CD4-positive, alpha-beta T cell treated with Interferon alpha-2 for 1 hour (primary cell): ENCODE results near the gene FRMD5.
A peak's percentile ranks its signal among the peaks of the same experiment; 100 is the strongest.
"Not testable (repeated sequence)": the region's sequence is repeated elsewhere in the genome, so short reads cannot be mapped to it uniquely, and the experiment has no call there.

Experiments used
- DNase-seq, 2 donors: peaks; one replicate each; pipeline ENCODE4 v3.0.0-alpha.2; 2020 to 2022

Gene FRMD5

DNA sequence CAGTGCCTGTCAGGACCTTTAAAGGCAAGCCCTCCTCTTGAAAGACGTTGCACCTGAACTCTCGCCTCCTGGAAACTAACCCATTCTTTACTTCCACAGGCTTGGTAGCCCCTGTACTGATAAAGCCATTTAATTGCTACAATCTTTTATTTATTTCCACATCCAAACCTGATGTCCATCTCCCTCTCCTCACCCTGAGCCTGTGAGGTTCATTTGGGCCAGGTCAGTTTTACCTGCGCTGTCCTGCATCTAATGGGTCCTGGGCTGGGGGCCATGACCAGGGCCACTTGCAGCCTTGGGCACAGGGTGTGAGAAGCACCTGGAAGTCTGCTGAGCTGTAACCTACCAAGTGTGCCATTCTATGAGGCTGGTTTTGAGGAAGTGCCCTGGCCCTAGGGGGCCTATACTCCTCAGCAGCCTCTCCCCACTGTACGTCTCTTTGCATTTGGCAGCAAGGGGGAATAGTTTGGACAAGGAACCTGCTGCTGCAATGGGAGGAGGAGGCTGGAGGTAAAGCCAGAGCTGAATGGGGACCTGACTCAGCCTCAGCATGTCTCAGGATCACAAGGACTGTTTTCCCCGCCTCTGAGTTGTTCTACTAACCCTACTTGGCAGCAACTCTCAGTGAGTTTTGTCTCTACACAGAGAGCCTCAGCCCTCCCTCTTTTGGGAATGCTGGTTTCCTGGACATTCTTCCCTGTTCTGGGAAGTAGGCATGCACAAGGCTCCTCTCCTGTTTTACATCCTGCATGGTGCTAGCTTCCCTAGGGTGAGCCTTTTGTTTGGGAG lies 314.5 kb downstream of the FRMD5 start:
- DNase-seq = no peak

DNA sequence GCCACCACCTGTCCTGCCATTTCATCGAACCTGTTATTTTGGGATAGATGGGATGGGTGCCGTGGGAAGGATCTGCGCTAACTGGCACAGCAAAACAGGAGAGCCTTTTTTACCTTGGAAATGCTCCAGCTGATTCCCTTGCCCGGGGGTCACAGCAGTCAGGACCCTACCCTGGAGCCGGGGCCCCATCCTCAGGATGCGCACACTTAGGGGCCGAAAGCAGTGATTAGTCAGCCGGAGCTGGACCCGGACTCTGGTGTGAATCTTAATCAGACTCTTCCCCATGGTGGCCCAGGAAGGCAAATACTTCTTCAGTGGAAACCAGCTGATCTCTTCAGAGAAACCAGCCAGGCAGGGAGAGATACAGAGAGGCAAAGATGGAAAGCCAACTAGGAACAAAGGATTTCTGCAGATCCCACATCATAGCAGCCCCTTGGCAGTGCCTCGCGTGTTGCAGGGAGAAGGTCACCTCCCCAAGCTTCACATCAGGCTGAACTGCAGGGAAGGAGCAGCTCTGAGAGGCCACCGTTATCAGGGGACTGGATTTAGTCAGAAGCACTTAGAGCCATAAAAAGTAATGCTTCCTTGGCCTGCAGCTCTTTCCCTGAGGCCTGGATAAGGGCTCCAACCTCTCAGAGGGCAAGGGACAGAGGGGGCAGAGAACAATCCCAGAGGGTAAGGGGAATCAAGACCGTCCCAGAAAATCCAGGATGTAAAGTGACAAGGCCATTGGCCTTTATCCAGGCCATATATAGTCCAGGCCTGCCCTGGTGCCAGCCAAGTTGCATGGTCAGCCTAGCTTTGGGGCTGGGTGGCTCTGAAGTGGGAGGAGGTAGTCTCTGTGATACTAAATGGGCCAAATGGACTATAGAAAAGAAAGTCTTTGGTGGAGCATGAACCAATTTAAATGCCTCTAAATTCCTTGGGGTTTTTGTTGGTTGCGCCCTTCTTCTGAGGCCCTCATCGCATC lies 315.4 kb downstream of the FRMD5 start:
- no peak for DNase-seq

DNA sequence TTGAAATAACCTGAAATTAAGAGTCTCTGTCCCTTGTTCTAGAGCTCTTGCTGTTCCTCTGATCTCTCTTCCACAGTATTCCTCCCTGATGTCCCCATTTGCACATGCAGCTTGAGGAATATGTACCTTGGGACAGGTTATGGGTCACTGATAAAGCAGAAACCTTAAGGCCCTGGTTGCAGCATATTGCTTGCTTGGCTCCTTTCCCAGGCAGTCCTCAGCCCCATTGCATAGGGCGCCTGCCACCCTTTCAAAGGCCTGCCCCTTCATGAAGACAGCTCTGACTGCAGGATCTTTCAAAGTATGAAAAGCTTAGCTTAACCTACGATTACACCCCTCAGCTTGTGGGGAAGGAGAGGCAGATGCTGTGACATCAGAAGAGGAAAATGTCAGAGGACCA lies 316.6 kb downstream of the FRMD5 start:
- no peak for DNase-seq

DNA sequence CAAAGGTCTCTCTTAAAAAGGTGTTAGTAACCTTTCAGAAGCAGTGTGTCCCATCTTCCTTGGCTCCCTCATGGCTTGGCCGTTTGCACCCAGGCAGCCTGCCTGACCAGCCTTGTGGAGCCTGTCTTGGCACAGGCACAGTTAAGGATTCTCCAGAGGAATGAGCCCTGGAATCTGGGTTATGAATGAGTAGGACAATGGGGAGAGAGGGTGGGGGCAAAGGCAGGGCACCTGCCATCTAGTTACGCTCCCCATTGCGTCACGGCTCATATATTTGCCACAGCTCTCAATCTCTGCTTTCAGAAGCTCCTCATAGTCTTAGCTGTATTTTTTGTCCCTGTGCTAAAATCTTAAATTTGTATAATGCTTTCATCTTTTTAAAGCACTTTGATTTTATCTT lies 317.7 kb downstream of the FRMD5 start:
- no peak for DNase-seq

DNA sequence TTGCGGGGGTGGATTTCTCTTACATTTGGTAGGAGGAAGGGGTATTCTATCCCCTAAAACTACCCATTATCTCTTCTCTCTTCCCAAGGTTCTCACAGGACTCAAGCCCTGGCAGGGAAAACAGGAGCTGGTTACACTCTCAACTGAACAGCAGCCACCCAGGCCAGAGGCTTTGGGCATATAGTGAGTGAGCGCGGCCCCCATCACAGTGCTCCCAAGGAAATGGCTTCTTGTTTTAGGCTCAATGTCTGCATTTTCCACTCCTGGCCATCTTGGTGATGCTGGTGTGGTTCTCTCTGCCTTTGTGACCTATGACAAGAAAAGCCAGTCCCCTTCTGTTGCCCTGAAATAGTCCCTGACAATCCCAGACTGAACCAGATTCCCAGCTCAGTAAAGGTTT lies 318.2 kb downstream of the FRMD5 start:
- DNase-seq = no peak

DNA sequence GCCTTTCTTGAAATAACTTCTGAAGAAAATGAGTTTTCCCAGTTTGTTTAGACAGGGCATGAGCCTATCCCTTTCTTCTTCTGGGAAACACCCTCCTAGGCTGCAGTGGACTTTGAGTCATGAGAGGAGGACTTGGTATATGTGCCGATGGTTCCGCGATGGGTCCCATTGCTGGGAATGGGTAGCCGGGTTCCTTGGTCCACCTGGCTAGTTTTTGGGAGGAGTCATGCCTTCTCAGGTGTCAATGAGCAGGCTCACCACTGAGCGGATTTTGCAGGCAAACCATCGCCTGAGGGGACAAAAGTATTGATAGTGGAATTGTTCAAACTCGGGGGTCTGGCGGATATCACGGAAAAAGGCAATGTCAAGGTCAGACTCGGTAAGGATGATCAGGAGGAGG lies 321.4 kb downstream of the FRMD5 start:
- no peak for DNase-seq

DNA sequence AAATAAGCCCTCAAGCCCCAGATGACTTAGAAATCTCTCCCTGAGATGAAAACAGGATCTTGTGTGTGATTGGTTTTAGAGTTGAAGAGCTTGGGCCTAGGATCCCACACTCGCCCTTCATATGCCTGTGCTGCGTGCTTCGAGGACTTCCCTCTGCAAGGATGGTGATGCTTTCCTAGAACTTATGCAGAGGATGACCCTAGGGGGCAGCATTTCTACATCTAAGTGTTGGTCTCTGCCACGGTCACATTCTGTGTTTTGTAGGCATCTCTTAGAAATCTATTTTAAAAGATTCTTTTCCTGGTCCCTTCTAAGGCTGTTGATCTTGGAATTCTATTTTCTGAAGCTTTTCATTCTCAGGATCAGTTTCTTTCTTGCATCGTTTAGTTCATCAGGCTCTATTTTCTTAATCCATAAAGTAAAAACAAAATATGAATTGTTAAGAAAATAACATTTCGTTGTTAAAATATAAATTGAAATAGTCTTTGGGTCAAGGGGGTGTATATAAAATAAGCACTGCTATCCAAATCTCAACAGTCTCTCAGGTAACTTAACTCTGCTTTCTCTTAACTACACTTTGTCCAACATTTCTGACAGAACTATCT lies 322.6 kb downstream of the FRMD5 start:
- peak in 1 of 2 donors; percentile 30 for DNase-seq

DNA sequence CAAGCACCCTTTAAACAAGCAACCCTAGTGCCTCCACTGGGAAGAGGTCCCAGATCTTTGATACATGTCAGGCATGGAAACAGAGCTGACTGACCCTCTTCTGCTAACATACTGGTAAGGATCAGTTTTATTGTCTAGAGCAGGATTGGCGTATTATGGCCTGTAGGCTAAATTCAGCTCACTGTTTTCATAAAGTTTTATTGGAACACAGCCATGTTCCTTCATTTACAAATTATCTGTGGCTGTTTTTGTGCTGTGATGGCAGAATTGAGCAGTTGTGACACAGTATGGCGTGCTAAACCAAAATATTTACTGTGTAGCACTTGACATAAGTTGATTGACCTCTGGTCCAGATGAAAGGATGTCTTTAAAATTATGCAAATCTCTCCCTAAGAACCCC lies 323.2 kb downstream of the FRMD5 start:
- no peak for DNase-seq

DNA sequence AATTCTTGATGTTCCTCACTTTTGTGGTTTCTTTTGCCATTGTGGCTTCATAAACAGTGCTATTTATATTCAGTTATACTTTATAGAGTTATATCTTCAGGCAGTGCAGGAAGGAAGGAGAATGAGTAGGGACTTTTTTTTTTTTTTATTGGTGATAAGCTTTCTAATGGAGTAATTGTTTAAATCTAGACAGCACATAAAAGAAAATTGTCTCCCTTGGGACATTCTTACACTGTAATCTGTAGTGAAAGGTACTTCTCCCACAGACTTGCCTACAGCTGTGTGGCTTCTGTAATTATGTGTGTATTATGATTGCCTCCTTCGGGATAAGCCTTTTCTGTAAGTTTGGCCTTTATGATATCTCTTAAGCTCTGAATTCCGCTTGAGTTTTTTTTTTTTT lies 326.7 kb downstream of the FRMD5 start:
- DNase-seq = no peak

DNA sequence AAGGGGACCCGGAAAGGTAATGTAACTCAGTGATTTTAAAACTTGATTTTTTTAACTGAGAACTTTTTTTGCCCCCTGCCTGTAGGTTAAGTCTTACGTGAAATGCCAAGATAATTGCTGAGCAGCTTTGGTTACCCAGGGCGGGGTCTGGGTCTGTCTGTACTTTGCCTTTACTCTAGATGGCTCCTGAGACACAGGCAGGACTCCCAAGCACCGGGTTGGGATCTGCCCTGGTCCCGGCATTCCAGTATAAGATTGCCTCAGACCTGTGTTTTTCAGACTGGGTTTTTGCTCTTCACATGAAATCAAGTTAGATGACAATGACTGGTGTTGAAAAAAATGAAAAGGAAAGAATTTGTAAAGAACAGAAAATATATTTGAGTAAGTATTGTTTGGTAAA lies 328.0 kb downstream of the FRMD5 start:
- no peak for DNase-seq

DNA sequence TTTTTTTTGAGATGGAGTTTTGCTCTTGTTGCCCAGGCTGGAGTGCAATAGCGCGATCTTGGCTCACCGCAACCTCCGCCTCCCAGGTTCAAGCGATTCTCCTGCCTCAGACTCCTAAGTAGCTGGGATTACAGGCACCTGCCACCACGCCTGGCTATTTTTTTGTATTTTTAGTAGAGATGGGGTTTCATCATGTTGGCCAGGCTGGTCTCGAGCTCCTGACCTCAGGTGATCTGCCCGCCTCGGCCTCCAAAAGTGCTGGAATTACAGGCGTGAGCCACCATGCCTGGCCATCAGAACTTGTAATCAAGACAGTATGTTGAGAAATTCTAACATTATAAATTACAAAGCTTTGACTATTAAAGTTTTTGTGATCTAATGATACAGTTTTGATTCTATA lies 328.4 kb downstream of the FRMD5 start:
- DNase-seq = not testable (repeated sequence)

DNA sequence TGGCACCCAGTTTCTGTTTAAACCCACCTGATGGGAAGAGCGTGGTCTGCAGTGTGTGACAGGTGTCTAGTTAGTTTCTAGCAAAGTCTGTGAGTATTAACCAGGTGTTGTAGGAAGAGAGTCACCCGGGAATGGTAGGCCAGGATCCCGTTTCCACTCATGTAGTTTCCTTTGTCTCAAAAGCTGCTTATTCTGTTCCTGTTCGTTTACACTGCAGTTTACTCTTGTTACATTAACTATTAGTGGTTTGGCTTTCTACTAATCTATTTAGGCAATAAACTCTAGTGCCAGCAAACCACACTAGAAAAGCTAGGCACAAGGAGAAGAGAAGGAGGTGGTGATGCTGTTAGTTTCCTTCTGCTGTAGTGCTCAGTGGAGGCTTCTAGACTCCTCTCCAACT lies 335.5 kb downstream of the FRMD5 start:
- DNase-seq = no peak

DNA sequence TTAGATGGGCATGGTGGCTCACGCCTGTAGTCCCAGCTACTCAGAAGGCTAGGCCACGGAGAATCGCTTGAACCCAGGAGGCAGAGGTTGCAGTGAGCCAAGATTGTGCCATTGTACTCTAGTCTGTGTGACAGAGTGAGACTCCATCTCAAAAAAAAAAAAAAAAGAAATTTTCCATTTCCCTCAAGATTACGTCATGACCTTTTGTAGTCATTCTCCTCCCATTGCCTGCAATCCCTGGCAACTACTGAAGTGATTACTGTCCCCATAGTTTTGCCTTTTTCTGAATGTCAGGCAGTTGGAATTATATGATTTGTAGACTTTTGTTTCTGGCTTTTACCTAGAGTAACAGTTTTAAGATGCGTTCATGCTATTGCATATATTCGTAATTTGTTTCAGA lies 340.3 kb downstream of the FRMD5 start:
- DNase-seq = no peak

DNA sequence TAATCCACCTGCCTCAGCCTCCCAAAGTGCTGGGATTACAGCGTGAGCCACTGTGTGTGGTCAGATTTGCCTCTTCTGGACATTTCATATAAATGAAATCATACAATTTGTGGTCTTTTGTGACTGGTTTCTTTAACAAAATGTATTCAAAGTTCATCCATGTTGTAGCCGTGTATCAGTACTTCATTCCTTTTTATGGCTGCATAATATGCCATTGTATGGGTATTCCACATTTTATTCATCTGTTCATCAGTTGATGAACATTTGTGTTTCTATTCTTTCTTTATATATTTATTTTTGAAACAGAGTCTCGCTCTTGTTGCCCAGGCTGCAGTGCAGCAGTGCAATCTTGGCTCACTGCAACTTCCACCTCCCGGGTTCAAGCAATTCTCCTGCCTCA lies 342.5 kb downstream of the FRMD5 start:
- no peak for DNase-seq

DNA sequence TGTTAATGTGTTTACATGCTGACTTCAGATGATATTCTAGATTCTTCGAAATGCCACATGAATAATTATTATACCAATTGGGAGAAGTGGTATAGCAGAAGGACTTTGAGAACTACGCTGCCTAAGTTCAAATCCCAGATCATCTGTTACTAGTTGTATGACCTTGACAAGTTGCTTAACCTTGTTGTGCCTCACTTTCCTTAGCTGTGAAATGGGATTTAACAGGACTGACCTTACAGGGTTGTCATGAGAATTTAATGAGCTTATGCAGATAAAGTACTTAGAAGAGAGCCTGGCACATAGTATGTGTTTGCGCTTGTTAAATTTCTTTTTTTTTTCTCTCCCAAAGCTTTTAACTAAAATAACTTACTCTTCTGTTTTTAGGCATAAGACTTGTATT lies 343.8 kb downstream of the FRMD5 start:
- DNase-seq = no peak

DNA sequence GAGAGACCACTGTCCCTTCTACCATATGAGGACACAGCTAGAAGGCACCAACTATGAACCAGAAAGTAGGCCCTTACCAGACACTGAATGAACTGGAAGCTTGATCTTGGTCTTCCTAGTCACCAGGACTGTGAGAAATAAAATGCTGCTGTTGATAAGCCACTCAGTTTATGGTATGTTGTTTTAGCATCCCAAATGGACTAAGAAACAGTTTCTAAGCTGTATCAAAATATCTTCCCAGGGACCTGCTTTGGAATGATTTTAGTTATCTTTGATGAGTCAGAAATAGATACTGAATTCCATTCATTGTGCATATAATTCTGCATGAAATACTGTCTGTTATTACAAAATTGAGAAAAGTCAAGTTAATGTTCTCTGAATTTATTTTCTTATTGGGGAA lies 349.6 kb downstream of the FRMD5 start:
- no peak for DNase-seq

DNA sequence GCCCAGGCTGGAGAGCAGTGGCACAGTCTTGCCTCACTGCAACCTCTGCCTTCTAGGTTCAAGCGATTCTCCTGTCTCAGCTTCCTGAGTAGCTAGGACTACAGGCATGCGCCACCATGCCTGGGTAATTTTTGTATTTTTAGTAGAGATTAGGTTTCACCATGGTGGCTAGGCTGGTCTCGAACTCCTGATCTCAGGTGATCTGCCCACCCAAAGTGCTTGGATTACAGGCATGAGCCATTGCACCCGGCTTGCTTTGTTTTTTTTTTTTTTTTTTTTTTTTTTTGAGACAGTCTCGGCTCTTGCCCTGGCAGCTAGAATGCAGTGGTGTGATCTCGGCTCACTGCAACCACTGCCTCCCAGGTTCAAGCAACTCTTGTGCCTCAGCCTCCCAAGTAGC lies 362.6 kb downstream of the FRMD5 start:
- DNase-seq = not testable (repeated sequence)

DNA sequence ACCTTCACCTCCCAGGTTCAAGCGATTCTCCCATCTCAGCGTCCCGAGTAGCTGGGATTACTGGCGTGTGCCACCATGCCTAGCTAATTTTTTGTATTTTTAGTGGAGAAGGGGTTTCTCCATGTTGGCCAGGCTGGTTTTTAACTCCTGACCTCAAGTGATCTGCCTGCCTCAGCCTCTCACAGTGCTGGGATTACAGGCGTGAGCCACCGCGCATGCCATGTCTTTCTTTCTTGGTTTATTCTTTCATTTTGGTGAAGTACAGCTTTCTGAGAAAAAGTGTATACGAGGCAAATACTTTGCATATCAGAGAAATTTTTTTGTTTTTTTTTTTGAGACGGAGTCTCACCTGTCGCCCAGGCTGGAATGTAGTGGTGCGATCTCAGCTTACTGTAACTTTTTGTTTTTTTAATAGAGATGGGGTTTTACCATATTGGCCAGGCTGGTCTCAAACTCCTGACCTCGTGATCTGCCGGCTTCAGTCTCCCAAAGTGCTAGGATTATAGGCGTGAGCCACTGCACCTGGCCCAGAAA lies 363.5 kb downstream of the FRMD5 start:
- not testable (repeated sequence) for DNase-seq

DNA sequence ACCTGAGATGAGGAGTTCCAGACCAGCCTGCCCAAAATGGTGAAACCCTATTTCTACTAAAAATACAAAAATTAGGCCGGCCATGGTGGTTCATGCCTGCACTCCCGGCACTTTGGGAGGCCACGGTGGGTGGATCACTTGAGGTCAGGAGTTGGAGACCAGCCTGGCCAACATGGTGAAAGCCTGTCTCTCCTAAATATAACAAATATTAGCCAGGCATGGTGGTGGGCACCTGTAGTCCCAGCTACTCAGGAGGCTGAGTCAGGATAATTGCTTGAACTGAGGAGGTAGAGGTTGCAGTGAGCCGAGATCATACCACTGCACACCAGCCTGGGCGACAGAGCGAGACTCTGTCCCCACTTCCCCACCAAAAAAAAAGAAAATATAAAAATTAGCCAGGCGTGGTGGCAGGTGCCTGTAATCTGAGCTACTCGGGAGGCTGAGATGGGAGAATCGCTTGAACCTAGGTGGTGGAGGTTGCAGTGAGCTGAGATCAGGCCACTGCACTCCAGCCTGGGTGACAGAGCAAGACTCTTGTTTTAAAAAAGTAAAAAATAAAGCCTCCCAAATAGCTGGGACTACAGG lies 364.3 kb downstream of the FRMD5 start:
- not testable (repeated sequence) for DNase-seq

DNA sequence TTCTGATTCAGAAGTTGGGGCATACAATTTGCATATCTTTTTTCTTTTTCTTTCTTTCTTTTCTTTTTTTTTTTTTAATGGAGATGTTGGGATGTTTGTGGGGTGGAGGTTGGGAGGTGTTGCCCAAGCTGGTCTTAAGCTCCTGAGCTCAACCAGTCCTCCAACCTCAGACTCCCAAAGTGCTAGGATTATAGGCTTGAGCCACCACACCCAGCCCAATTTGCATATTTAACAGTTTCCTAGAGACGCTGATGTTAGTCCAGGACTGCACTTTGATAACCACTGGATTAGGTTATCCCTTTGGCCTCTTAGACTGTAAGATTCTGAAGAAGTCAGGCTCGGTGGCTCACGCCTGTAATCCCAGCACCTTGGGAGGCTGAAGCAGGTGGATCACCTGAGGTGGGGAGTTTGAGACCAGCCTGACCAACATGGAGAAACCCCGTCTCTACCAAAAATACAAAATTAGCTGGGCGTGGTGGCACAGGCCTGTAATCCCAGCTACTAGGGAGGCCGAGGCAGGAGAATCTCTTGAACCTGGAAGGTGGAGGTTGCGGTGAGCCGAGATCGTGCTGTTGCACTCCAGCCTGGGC lies 365.0 kb downstream of the FRMD5 start:
- not testable (repeated sequence) for DNase-seq

DNA sequence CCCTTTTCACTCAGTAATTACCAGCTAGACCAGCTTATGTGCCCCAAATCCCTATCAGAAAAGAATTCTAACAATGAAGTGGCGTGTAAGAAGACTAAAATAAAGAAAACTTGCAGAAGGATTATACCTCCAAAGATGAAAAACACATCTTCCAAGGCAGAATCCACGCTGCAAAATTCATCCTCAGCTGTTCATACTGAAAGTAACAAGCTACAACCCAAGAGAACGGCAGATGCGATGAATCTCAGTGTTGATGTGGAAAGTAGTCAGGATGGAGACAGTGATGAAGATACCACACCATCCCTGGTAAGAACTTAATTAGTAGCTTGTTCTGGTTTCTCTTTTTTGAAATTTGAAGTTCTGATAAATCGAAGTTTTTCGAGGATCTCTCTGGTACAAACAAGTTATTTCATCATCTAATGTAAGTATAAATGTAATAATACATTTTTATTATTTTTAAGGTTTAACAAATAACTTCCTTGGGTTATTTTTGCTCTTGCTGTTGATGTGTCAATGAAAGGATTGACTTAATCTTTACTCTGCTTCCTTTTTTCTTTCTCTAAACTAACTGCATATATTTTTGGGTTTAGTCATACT lies 366.9 kb downstream of the FRMD5 start:
- DNase-seq = peak in 1 of 2 donors; percentile 28
